OCI-LY3 (cell line): ENCODE data around the gene MAX.

Experiments
- EZH2phosphoT487 ChIP-seq: fragments of 200-600 bp; shearing (Covaris generic); IDR thresholded peaks from 2 replicates; pipeline ENCODE4 v1.6.1; 2018; ENCODE audit warnings: antibody characterized with exemption, mixed run types, low read depth
- TF ChIP-seq, protein P1 (sequence below): fragments of 200-600, 300-600 bp; sonication (generic); IDR thresholded peaks from 2 replicates; pipeline ENCODE4 v1.5.1; 2014; ENCODE audit warnings: antibody characterized with exemption, low read length, low read depth

DNA sequence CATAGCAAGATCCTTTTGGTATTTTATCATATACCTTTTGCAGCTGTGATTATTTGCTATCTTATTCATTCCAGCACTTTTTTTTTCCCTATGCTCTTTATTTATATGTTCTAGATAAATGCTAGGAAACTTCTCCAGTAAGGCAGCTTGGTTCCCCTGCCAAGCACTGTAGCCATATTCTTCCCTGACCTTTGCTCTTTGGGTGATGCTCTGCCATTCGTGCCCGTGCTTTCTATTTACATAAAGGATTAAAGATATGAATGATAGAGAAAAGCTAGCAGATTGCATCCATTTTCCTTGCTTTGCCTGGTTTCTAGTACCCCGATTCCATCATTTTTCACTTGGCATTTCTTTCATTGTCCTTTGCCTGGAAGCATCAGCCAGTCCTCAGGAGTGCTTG, 73.4 kb downstream of the MAX start:
- TF ChIP-seq, protein P1, sequence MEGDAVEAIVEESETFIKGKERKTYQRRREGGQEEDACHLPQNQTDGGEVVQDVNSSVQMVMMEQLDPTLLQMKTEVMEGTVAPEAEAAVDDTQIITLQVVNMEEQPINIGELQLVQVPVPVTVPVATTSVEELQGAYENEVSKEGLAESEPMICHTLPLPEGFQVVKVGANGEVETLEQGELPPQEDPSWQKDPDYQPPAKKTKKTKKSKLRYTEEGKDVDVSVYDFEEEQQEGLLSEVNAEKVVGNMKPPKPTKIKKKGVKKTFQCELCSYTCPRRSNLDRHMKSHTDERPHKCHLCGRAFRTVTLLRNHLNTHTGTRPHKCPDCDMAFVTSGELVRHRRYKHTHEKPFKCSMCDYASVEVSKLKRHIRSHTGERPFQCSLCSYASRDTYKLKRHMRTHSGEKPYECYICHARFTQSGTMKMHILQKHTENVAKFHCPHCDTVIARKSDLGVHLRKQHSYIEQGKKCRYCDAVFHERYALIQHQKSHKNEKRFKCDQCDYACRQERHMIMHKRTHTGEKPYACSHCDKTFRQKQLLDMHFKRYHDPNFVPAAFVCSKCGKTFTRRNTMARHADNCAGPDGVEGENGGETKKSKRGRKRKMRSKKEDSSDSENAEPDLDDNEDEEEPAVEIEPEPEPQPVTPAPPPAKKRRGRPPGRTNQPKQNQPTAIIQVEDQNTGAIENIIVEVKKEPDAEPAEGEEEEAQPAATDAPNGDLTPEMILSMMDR, result no peak
- TF ChIP-seq EZH2phosphoT487, result no peak
